Left lung (tissue), 10 donors: ENCODE measurements around the gene RAI1. TPM values are rescaled to one million over a fixed set of nuclear protein-coding genes. Genes with fewer than 3 reads are reported as not detected.

ENCODE experiments used
- ATAC-seq: fragments of 200-7000 bp; cut with Tn5 transposase; one replicate; pipeline ENCODE4 v1.9.1; 2020; ENCODE audit warnings: moderate library complexity
- DNase-seq, 4 donors: peaks; one replicate each; pipeline ENCODE4 v3.0.0-alpha.2; 2013 to 2020
- H3K27ac ChIP-seq, 2 donors: fragments of 200-600 bp; sonication (generic) in 1 of 2; one replicate each; pipeline versions ENCODE4 v1.5.0 to v1.8.0; 2020 to 2021
- H3K27me3 ChIP-seq, 2 donors: fragments of 200-600 bp; sonication (generic) in 1 of 2; one replicate each; pipeline versions ENCODE4 v1.5.0 to v1.8.0; 2020 to 2021
- H3K36me3 ChIP-seq, 2 donors: fragments of 200-600 bp; sonication (generic) in 1 of 2; one replicate each; pipeline versions ENCODE4 v1.5.0 to v1.8.0; 2020 to 2021
- H3K4me1 ChIP-seq, 2 donors: fragments of 200-600 bp; one replicate each; pipeline ENCODE4 v1.8.0; 2021
- H3K4me3 ChIP-seq, 2 donors: fragments of 200-600 bp; sonication (generic) in 1 of 2; one replicate each; pipeline versions ENCODE4 v1.5.0 to v1.8.0; 2020 to 2021; ENCODE audit warnings: mild to moderate bottlenecking in 1 of 2
- H3K9me3 ChIP-seq, 2 donors: fragments of 200-600 bp; sonication (generic) in 1 of 2; one replicate each; pipeline versions ENCODE4 v1.5.0 to v1.8.0; 2020 to 2021
- intact Hi-C, 2 donors: fragments of 100-400 bp; cut with DNase I; formaldehyde crosslinking; loops; one replicate each; pipeline versions ENCODE4 v1.11.2 to v1.14.2; 2022
- polyA plus RNA-seq, 6 donors: library from polyadenylated mRNA; unstranded; fragments of 120-200 nt; gene quantifications; one replicate each; pipeline ENCODE4 v1.2.1, GENCODE V29; 2013; ENCODE audit not compliant: insufficient read length in 6 of 6
- total RNA-seq, 2 donors: library from RNA; stranded (reverse); fragmentation: NEBNext Ultra II Directional; extraction: Animal tissue kit (Norgen Biotek cat#: 25700); gene quantifications; one replicate each; pipeline ENCODE4 v1.2.1, GENCODE V29; 2021
- TF ChIP-seq, protein P1 (sequence below), 2 donors: fragments of 200-600 bp; sonication (generic) in 1 of 2; IDR thresholded peaks; one replicate each; pipeline versions ENCODE4 v1.5.0 to v1.8.0; 2021; ENCODE audit warnings: antibody characterized with exemption in 2 of 2
- donor health status: DM: no; HTN: yes; CAD: no.
- donor health status: DM: no; HTN: no; CAD: no.

Gene RAI1
- total and polyA plus RNA-seq, 8 donors, result 28.8 to 43.8 (median 34.7) TPM

DNA sequence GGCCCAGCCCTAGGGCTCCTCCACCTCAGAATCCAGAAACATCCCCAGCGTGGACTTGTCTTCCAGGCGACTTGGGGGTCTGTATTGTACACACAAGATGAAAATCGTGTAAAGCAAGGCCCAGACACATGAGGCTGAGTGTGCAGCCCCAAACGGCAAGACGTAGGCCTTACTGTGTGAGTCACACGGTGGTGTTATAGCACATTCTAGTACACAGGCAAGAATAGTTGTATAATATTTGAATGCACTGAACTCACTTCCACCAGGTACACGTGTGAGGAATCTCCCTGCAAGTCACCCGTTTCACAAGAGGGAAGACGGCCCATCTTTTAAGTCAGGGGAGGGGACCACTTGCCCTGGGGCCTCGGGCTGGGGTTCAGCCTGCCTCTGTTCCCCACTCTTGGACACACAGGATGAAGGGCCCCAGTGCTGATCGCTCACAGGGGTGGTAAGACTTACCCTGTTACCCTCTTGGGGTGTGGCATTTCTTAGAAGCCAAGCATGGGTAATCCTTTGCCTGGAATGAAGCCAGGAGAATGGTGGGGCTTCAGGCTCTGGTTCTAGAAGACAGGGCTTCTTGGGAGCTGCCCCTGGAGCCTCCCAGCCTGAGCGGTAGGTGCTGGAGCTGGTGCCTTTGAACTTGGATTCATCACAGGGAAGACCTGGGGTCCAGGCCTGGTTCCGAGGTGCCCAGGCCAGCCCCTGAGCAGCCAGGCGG lies 84.3 kb downstream of the RAI1 start:
- no peaks in the 10 kb centered on the region for H3K9me3 ChIP-seq
- DNase-seq (no peak), ATAC-seq (no peak)
- H3K27me3 ChIP-seq, result no peaks in the 10 kb centered on the region
- H3K4me3 ChIP-seq, result no peak overlapping the region
- intact Hi-C loops, result no loop called here
- no peak overlapping the region for H3K27ac ChIP-seq
- TF ChIP-seq, protein P1, sequence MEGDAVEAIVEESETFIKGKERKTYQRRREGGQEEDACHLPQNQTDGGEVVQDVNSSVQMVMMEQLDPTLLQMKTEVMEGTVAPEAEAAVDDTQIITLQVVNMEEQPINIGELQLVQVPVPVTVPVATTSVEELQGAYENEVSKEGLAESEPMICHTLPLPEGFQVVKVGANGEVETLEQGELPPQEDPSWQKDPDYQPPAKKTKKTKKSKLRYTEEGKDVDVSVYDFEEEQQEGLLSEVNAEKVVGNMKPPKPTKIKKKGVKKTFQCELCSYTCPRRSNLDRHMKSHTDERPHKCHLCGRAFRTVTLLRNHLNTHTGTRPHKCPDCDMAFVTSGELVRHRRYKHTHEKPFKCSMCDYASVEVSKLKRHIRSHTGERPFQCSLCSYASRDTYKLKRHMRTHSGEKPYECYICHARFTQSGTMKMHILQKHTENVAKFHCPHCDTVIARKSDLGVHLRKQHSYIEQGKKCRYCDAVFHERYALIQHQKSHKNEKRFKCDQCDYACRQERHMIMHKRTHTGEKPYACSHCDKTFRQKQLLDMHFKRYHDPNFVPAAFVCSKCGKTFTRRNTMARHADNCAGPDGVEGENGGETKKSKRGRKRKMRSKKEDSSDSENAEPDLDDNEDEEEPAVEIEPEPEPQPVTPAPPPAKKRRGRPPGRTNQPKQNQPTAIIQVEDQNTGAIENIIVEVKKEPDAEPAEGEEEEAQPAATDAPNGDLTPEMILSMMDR (IDR thresholded peaks at IDR 0.05), result no peak
- H3K36me3 ChIP-seq, result peaks cover 0 to 16% of the 10 kb centered on the region in 2 donors
- H3K4me1 ChIP-seq, result peaks cover 9 to 10% of the 10 kb centered on the region in 2 donors

DNA sequence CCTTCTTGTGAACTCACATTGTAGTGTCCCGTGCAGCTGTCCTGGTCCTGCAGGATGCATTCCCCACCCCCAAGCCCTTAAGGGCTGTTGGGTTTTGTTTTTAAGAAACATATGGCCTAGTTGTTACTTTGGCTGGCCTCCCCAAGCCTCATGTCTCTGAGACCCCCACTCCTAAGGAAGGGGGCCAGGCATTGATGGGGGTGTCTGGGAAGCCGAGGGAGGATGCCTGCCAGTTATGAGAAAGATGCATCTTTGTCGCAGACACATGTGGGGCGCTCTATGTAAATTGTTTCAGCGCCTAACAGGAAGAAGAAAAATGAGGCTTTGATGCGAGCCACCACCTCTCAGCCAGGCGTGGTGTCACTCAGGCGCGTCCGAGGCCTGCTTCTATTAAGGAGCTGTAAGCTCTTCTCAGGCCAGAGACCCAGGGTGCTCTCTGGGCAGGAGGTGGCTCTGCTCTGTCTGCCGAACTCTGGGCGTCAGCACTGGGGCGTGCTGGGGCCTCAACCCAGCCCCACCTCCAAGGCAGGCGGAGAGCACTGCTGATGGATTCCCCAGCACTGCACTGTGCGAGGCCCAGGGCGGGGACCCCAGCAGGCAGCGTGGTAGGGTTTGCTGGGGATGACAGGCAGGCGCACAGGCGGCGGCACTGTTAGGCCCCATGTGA lies 85.0 kb downstream of the RAI1 start:
- H3K27ac ChIP-seq, result no peak overlapping the region
- no peaks in the 10 kb centered on the region for H3K27me3 ChIP-seq
- peaks cover 0 to 16% of the 10 kb centered on the region in 2 donors for H3K36me3 ChIP-seq
- no peak overlapping the region for H3K4me3 ChIP-seq
- TF ChIP-seq, protein P1 (IDR thresholded peaks at IDR 0.05), result no peak
- H3K9me3 ChIP-seq, result no peaks in the 10 kb centered on the region
- H3K4me1 ChIP-seq, result peaks cover 9 to 10% of the 10 kb centered on the region in 2 donors
- intact Hi-C loops, result no loop called here
- DNase-seq, result no peak
- no peak for ATAC-seq

DNA sequence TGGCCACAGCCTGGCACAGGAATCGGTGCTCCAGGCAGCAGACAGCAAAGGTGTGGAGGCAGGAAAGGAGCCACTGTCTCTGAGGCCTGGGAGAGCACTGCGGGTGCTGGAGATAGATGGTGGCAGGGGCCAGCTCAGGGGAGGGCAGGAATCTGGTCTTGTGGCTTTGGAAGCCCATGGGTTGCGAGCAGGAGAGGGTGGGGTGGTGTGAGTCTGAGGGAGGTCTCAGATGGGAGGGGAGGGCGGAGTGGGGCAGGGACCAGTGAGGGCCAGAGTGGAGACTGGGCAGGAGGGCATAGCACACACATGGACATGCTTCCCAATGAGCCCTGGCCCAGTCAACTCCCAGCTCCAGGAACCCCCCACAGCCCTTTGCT lies 85.5 kb downstream of the RAI1 start:
- intact Hi-C loops, result no loop called here
- Histone ChIP-seq H3K36me3 (peaks cover 0 to 16% of the 10 kb centered on the region in 2 donors), H3K4me1 (peaks cover 9 to 10% of the 10 kb centered on the region in 2 donors), H3K27me3 (no peaks in the 10 kb centered on the region), H3K27ac (no peak overlapping the region), H3K4me3 (no peak overlapping the region), H3K9me3 (no peaks in the 10 kb centered on the region)
- DNase-seq (no peak), ATAC-seq (no peak)
- TF ChIP-seq, protein P1 (IDR thresholded peaks at IDR 0.05), result no peak

DNA sequence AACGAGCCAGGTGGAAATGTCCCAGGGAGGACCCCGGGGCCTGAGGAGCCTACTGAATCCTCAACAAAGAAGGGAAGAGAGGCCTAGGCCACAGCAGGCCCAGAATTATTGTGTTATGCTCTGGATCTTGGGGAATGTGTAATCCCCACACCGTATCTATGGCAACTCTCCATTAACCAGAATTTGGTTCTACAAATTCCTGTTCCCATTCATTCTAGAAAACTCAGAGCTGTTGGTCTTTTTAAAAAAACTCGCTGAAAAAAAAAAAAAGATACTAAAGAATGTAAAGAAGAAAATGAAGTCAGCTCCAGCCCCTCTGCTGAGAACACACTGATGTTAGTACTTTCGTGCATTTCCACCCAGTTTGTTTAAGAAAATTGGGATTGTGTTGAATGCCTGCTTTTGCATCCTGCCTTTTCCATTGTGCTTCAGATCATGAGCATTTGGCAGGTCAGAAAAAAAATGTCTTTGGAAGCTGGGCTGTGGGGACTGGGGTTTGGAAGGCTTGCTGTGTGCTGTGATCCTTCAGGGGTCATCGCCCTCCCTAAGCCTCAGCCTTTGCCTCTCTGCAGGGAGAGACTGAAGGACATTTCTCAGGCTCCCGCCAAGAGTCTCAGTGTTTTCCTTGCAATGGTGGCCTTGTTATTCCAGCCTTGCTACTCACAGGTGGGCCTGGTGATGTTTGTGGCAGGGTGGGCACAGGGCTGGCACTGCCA lies 86.1 kb downstream of the RAI1 start:
- intact Hi-C loops, result no loop called here
- no peak overlapping the region for H3K27ac ChIP-seq
- H3K9me3 ChIP-seq, result no peaks in the 10 kb centered on the region
- peaks cover 9 to 10% of the 10 kb centered on the region in 2 donors for H3K4me1 ChIP-seq
- ATAC-seq (no peak), DNase-seq (no peak)
- H3K36me3 ChIP-seq, result peaks cover 0 to 16% of the 10 kb centered on the region in 2 donors
- no peaks in the 10 kb centered on the region for H3K27me3 ChIP-seq
- no peak overlapping the region for H3K4me3 ChIP-seq
- TF ChIP-seq, protein P1 (IDR thresholded peaks at IDR 0.05), result no peak

DNA sequence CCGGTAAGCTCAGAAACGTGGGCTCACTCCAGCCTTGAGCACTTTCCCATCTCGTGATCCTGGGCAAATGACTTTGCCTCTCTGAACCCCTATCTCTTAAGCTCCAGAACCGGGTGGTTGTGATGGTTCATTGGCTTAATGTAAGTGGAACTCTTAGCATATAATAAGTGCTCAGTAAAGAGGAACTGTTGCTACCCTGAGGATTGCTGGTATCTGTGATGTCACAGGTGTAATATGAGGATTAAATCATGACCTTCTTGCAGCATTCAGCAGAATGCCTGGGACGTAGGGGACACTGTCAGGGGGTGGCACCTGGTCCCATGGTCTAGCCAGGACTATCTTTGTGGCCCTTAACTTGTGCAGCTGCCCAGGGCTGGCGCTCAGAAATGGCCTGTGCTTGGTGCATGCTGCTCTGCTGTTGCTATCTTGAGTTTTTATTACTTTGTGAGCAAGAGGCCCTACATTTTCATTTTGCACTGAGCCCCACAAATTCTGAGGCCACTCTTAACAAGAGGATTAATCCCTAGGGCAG lies 86.7 kb downstream of the RAI1 start:
- Histone ChIP-seq H3K9me3 (no peaks in the 10 kb centered on the region), H3K4me3 (no peak overlapping the region), H3K4me1 (peaks cover 9 to 10% of the 10 kb centered on the region in 2 donors), H3K27ac (no peak overlapping the region), H3K36me3 (peaks cover 0 to 16% of the 10 kb centered on the region in 2 donors), H3K27me3 (no peaks in the 10 kb centered on the region)
- ATAC-seq (no peak), DNase-seq (no peak)
- TF ChIP-seq, protein P1 (IDR thresholded peaks at IDR 0.05), result no peak
- intact Hi-C loops, result no loop called here
